HG03159 (cell line): Measurements from ENCODE around the gene ZNF469.

Source experiments
- ATAC-seq: cut with Tn5 transposase; IDR thresholded peaks from one replicate; pipeline ENCODE4 v1.9.1; 2021; ENCODE audit warnings: mild to moderate bottlenecking, moderate library complexity; ENCODE audit not compliant: unreplicated experiment

The ZNF469 gene

DNA sequence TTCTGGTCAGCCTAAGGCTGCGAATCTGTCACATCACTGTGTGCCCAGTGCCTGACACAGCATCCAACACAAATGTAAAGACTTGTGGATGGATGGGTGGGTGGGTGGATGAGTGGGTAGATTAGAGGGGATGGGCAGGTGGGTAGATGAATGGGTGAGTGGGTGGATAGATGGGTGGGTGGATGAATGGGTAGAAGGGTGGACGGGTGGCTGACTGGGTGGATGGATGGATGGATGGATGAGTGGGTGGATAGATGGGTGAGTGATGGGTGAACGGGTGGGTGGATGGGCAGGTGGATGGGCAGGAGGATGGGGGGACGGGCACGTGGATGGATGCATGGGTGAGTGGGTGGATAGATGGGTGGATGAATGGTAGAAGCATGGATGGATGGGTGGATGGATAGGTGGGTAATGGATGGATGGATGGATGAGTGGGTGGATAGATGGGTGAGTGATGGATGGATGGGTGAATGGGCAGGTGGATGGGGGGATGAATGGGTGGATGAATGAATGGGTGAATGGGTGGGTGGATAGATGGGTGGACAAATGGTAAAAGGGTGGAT, 39.2 kb downstream of the ZNF469 start:
- no peak for ATAC-seq

DNA sequence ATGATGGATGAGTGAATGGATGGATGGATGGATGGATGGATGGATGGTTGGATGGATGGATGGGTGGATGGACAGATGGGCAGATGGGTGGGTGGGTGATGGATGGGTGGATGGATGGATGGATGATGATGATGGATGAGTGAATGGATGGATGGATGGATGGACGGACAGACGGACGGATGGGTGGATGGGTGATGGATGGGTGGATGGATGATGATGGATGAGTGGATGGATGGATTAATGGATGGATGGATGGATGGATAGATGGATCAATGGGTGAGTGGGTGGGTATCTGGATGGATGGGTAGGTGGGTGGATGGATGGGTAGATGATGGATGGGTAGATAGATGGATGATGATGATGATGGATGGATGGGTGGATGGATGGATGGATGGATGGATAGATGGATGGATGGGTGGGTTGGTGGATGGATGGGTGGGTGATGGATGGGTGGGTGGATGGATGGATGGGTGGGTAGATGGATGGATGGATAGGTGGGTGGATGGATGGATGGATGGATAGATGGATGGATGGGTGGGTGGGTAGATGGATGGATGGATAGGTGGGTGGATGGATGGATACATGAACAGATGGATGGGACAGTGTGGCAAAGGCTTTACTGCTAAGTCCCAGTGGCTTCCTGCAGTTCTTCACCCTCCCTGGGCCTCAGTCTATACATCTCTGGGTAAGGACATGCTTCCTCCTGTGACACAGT, 40.1 kb downstream of the ZNF469 start:
- ATAC-seq = no peak

DNA sequence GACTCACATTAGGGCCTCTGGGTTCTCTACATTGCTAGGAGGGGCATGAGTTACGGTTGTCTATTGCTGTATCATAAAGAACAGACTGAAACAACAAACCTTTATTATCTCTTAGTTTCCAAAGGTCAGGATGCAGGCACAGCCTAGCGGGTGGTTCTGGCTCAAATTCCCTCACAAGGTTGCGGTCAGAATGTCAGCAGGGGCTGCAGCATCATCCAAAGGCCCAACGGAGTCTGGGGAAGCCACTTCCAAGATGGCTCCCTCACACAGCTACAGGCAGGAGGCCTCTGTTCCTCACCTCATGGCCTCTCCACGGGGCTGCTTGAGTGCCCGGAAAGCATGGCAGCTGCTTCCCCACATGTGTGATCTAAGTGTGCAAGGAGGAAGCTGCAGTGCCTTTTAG, 40.7 kb downstream of the ZNF469 start:
- no peak for ATAC-seq

GRCh38 chr16:88424587-88425235, 42.0 kb downstream of the ZNF469 start:
- ATAC-seq = no peak

DNA sequence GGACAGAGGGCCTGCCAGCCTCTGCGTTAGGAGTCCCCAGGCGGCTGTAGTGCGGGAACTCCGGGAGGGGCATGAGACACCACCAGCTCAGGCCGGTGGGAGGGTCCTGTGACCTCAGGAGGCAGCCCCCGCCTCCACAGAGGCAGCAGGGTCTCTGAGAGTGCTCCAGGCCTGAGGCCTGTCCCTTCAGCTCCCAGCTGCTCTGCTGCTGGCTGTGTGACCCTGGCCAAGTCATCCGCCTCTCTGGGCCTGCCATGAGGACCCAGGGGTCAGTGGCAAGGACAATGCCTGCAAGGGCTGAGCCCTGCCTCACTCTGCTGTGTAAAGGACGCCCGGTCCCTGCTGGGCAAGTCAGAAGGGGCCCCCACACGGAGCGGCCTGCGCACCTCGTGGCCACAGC, 43.3 kb downstream of the ZNF469 start:
- ATAC-seq = no peak

- no peak for ATAC-seq
Observed at GRCh38 chr16:88427376-88427775, 44.6 kb downstream of the ZNF469 start.

DNA sequence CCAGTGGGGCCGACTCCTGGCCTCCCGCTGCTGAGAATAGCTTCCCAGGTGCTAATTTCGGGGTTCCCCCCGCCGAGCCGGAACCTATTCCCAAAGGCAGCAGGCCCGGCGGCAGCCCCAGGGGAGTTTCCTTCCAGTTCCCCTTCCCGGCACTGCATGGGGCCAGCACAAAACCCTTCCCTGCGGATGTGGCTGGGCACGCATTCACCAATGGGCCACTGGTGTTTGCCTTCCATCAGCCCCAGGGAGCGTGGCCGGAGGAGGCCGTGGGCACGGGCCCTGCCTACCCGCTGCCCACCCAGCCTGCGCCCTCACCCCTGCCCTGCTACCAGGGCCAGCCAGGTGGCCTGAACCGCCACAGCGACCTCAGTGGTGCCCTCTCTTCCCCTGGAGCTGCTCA, 45.4 kb downstream of the ZNF469 start:
- no peak for ATAC-seq

GRCh38 chr16:88428616-88429386, 46.0 kb downstream of the ZNF469 start:
- ATAC-seq = no peak

DNA sequence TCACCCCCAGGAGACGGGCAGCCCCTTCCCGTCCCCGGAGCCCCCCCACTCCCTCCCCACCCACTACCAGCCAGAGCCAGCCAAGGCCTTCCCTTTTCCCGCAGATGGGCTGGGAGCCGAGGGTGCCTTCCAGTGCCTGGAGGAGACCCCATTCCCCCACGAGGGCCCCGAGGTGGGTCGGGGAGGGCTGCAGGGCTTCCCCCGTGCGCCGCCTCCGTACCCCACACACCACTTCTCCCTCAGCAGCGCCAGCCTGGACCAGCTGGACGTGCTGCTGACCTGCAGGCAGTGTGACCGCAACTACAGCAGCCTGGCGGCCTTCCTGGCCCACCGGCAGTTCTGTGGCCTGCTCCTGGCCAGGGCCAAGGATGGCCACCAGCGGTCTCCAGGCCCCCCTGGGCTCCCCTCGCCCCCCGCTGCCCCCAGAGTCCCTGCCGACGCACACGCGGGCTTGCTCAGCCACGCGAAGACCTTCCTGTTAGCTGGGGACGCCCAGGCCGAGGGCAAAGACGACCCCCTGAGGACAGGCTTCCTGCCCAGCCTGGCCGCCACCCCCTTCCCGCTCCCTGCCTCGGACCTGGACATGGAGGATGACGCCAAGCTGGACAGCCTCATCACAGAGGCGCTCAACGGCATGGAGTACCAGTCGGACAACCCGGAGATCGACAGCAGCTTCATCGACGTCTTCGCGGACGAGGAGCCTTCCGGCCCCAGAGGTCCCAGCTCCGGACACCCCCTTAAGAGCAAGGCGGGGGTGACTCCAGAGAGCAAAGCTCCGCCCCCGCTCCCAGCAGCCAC, 46.8 kb downstream of the ZNF469 start:
- no peak for ATAC-seq

- ATAC-seq = peak; percentile 36
Observed at GRCh38 chr16:88430185-88430523, 47.4 kb downstream of the ZNF469 start.

GRCh38 chr16:88430524-88431446, 48.0 kb downstream of the ZNF469 start:
- peak; percentile 54 for ATAC-seq

DNA sequence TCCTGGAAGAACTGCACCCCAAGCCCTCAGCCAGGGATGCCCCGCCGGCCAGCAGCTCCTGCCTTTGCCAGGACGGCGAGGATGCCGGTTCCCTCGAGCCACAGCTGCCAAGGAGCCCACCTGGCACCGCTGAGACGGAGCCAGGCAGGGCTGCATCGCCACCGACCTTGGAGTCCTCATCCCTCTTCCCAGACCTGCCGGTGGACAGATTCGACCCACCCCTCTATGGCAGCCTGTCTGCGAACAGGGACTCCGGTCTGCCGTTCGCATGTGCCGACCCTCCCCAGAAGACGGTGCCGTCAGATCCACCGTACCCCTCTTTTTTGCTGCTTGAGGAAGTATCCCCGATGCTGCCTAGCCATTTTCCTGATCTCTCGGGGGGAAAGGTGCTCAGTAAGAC, 48.9 kb downstream of the ZNF469 start:
- ATAC-seq = no peak

- no peak for ATAC-seq
Observed at GRCh38 chr16:88432174-88432573, 49.4 kb downstream of the ZNF469 start.
